Skin of body (tissue), 2 donors: ENCODE results near the gene RAPGEF4. TPM values are rescaled to one million over a fixed set of nuclear protein-coding genes. Genes with fewer than 3 reads are reported as not detected.
A peak's percentile ranks its signal among the peaks of the same experiment; 100 is the strongest.

ENCODE experiments used
- DNase-seq: peaks from one replicate; lab custom pipeline; 2025; lab: John Stamatoyannopoulos, UW
- total RNA-seq: library from RNA; depleted of rRNA; stranded (reverse); fragments of >200 nt; gene quantifications from one replicate; pipeline ENCODE4 v1.2.3, GENCODE V29; 2014

RAPGEF4 gene
- total RNA-seq, 1 donor from 2014 or later: 10.3 TPM

DNA sequence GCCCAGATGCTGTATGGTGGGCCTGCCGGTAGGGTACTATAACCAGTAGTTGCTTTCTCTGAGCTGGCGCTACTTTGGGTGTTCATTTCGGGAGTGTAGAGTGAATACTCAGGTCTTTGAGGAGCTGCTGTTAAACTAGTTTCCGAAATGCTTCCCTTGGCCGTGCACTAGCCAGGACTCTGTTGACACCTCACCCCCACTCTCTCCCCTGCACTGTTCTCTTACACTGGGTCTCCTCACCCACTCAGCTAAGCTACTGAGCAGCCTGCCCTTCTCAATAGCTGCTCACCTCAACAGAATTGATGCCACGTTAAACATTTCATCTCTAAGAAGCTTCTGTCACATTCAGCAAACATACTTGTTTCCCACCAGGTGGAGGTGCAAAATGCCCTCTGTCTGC, 86.9 kb downstream of the RAPGEF4 start:
- DNase-seq: no peak

DNA sequence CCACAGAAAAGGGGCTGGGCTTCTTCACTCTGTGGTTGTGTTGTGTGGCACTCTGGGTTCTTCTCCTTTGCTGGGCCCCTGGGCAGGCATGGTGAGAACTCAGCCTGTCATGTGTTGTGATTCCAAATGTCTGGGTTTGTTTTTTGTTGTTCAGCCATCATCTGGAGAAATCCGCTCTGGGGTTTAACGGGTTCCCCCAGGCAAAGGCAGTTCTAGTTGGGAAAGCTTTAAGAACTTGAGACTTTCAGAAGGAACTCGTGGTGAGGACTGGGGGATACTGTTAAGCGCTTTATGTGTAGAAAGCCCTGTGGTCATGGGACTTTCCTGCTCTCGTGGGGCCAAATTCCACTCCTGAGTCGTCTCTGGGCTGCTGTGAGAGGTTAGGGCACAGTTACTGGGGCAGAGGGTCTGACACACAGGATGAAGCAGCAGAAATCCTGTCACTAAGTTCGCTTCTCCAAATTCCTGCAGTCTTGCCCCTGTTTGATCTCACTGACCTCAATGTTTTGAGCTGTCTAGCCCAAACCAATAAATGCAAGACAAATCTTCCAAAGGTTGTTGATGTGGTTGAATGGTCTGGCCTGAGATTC, 87.7 kb downstream of the RAPGEF4 start:
- DNase-seq: no peak

GRCh38 chr2:172826522-172826921, 90.9 kb downstream of the RAPGEF4 start:
- DNase-seq: no peak

DNA sequence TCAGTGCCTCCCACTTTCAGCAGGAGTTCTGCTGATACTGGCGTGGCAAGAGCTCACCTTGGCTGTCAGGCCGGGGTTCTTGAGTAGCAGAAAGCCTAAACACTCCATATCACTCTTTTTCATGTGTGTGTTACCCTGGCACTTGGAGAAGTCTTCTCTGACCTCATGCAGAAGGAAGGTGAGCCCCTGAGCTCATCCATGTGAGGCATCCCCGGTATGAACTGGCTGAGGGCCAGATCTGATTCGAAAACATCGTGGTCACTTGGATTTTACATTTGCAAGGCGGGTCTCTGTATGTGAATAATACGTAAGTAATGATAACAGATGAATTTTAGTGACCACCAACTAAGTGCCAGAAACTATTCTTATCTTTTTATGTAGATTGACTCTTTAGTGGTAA, 93.6 kb downstream of the RAPGEF4 start:
- DNase-seq: no peak

- DNase-seq: no peak
These were observed 94.8 kb downstream of the RAPGEF4 start for GRCh38 chr2:172830482-172830881.

GRCh38 chr2:172833898-172834297, 98.3 kb downstream of the RAPGEF4 start:
- DNase-seq: no peak

DNA sequence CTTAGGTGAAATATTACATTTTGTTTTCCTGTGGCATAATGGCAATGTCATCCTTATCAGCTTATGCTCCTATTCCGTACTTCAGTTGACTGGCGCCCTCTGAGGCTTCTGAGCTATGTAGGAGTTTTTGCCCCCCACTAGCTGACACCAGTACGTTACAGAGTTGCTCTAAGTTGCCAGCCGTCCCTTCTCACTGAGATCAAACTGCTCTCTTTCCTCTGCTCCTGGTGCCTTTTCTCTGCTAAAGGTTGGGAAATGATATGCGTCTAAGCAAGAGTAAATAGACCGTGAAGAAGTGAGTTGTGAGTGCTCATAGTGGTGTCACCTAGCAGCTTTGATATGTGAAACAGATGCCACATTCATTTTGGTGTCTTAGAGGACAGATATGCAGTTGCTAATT, 99.2 kb downstream of the RAPGEF4 start:
- DNase-seq: no peak

- peak; percentile 6 for DNase-seq
These were observed 100.7 kb downstream of the RAPGEF4 start for GRCh38 chr2:172836347-172836821.

- no peak for DNase-seq
These were observed 101.2 kb downstream of the RAPGEF4 start for GRCh38 chr2:172836827-172837226.

- no peak for DNase-seq
These were observed 103.8 kb downstream of the RAPGEF4 start for GRCh38 chr2:172839446-172839845.

DNA sequence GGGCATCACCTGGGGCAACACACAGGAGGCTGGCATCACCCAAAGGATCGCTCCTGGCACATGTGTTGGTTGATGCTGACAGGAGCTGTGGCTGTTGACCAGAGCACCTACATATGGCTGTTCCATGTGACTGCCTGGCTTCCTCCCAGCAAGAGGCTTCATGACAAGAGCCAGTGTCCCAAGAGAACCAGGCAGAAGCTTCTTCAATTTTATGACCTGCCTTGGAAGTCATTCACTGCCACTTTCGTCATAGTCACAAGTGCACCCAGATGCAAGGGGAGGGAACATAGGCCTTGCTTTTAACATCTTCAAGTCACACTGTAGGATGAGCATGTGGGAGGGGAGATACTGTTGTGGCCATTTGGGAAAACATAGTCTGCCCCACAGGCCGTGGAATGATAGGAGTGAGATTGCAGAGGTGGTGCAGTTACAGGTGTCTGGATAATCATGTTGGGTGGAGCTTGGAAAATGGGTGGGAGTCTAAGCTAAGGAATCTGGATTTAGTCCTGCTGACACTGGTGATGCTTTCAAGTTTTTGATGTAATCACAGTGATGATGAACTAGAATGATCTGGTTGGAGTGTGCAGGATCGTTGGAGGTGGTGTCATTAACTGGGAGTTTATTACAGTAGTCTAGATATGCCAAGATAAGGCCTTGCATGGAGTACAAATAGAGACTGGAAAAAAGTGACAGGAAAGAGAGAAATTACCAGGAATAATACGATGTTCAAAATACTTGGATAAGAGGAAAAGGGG, 107.0 kb downstream of the RAPGEF4 start:
- DNase-seq: no peak

DNA sequence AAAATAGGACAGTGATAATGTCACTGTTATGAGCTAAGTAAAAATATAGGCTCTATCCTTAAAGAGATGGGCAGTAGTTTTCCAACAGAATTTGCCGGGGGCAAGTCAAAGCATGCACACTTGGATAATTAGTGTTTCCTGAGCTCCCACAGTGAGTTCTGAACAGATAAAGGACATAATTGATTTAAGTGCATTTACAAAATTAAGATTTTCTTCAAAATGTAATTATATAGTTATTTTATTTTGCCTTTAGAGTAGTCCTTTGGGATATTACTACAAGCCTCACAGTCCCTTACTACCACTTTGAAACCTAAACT, 107.6 kb downstream of the RAPGEF4 start:
- DNase-seq: no peak

GRCh38 chr2:172843902-172844715, 108.5 kb downstream of the RAPGEF4 start:
- no peak for DNase-seq

DNA sequence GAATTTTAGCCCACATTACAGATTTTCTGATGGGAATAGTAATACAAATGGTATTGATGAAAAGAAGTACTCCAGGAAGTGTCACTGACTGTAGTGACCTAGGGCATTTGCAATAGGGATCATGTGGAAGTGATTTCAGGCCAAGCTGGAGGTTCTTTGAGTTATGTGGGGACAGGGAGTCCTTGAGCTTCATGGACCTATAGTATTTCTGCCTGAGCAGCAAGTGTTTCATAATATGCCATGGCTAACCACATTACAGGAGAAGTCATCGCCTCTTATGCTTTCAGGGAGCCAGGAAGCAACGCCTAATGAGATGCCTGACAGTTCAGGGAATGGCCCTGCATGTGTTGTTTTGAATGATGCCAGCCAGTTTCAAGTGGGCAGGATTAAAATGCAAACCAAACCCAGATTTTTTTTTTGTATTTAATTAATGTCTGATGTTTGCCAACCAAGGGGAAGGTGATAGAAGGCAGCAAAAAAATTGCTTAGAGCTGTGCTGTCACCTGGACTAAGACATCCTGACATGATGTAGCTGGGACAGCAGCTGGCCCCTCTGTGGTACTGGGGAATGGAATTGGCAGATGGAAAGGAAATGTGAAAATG, 109.5 kb downstream of the RAPGEF4 start:
- no peak for DNase-seq

- DNase-seq: no peak
These were observed 110.9 kb downstream of the RAPGEF4 start for GRCh38 chr2:172846551-172846950.

DNA sequence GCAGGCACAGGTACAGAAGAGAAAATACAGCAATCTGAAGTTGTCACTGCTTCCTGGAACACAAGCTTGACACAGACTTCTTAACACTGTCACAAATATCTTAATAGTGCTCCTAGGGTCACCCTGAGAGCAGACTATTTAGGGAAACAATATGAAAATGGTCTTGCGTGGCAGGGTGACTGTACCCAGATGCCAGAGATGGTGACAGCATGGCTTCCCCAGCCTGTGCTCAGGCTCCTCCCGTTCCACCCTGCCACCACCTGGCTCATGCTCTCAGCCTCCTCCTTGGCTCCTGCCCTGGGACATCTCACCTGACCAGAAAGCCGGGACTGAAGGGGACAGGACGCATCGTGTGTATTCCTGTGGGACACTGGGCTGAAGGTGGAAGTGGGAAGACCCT, 111.5 kb downstream of the RAPGEF4 start:
- no peak for DNase-seq

DNA sequence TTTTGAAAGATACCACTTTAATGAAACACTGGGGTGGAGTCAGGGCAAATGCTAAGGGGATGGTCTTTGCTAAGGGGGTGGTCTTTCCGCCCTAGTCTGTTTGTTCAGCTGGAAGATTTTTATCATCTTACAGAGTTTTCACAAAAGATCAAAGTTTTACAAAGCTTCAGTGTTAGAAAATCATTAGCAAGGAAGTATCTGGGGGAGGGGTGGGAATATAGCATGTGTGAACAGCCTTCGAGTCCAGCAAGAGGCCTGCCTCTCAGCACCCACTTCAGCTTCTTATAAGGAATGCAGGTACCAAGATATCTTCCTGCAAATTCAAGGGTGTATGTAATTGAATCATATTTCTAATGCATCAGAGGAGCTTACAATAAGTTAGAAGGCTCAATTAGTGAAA, 112.9 kb downstream of the RAPGEF4 start:
- no peak for DNase-seq

DNA sequence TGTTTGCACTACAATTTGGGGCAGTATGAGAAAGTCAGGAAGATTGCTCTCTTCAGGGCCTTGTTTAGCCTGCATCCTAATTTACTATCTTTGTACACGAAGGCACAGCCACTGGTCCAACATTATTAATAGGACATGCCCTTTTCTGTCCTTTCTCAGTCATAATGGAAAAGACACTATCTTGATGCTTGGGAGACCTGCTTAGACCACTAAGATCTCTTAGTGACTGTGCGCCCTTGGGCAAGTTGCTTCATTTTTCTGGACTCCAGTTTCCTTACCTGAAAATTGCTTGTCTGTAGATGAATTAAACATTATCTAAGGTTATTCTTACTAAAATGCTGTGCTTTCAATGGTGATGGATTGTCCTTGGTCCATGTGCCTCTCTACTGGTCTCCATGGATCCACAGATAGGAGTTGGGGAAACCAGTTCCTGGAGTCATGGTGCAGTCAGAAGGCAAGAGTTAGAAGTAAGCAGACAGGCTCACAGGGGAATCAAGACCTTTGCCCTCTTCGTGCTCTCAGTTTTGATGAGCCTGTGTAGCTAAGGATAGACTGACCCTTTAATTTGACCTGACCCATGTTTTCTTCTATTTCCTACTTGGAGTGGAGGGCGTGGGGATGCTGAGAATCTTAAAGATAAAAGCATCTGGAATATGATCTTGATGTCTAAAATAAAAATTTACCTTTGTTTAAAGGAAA, 114.0 kb downstream of the RAPGEF4 start:
- DNase-seq: no peak

- no peak for DNase-seq
These were observed 119.9 kb downstream of the RAPGEF4 start for GRCh38 chr2:172855588-172855987.

GRCh38 chr2:172856606-172857005, 121.0 kb downstream of the RAPGEF4 start:
- no peak for DNase-seq

GRCh38 chr2:172858473-172858745, 122.8 kb downstream of the RAPGEF4 start:
- no peak for DNase-seq
